Measurements from ENCODE around the gene ABLIM3.

- TF ChIP-seq EZH2 (IDR thresholded peaks at IDR 0.05): no peak
- no peak for TF ChIP-seq EGR1 (IDR thresholded peaks at IDR 0.05; ENCODE audit: low read depth)
- no peak for TF ChIP-seq CTCF (IDR thresholded peaks at IDR 0.05 in 2 of 3, conservative IDR thresholded peaks at IDR 0.05 in 1 of 3; ENCODE audit: borderline replicate concordance in 1 of 3, insufficient read depth in 1 of 3, low read depth in 2 of 3, low read length in 2 of 3)
- no peak for TF ChIP-seq POLR2A (IDR thresholded peaks at IDR 0.05; ENCODE audit: borderline replicate concordance, extremely low read depth, insufficient read depth, insufficient read length)
- TF ChIP-seq EZH2phosphoT487 (IDR thresholded peaks at IDR 0.05; ENCODE audit: borderline replicate concordance): no peak
- no peak for TF ChIP-seq REST (IDR thresholded peaks at IDR 0.05; ENCODE audit: low read depth)
- no peak for TF ChIP-seq POLR2AphosphoS5 (IDR thresholded peaks at IDR 0.05; ENCODE audit: low read depth, low read length)
- TF ChIP-seq CEBPB (IDR thresholded peaks at IDR 0.05; ENCODE audit: low read depth): no peak
- TF ChIP-seq RAD21 (IDR thresholded peaks at IDR 0.05; ENCODE audit: low read depth): no peak
- no peak for TF ChIP-seq MAX (IDR thresholded peaks at IDR 0.05)
- no peak for TF ChIP-seq YY1 (IDR thresholded peaks at IDR 0.05; ENCODE audit: extremely low read depth, insufficient replicate concordance, low read depth, low read length)
- TF ChIP-seq ATF3 (IDR thresholded peaks at IDR 0.05): no peak
Observed at GRCh38 chr5:149126906-149127305, 14.4 kb upstream of the ABLIM3 start.

Data from HCT116 (cell line).